ENCODE results near the gene TOX3. TPM values are rescaled to one million over a fixed set of nuclear protein-coding genes. Genes with fewer than 3 reads are reported as not detected.

TOX3 gene
- total and polyA plus RNA-seq, 5 donors from 2014 or later: not detected

GRCh38 chr16:52465711-52466267, 81.2 kb downstream of the TOX3 start:
- H3K9me3 Mint-ChIP-seq: peaks cover 0 to 2% (median 0%) of the 10 kb centered on the region in 7 donors
- Histone ChIP-seq H3K4me3 (ENCODE audit: low read depth, low read length) (no peak overlapping the region), H3K9me3 (ENCODE audit: control insufficient read depth in 2 of 2, low read length in 2 of 2) (no peaks in the 10 kb centered on the region), H3K4me1 (ENCODE audit: control insufficient read depth, insufficient read depth, low read length, poor library complexity, severe bottlenecking) (no peaks in the 10 kb centered on the region), H3K27me3 (ENCODE audit: control insufficient read depth, insufficient read depth, low read length) (no peaks in the 10 kb centered on the region), H3K27ac (ENCODE audit: insufficient read depth, low read length, poor library complexity, severe bottlenecking) (no peak overlapping the region), H3K36me3 (ENCODE audit: control insufficient read depth, insufficient read depth, low read length) (no peaks in the 10 kb centered on the region)
- no peaks in the 10 kb centered on the region for H3K27me3 Mint-ChIP-seq
- no peak overlapping the region for H3K4me3 Mint-ChIP-seq
- DNase-seq: no peak
- no peaks in the 10 kb centered on the region for H3K36me3 Mint-ChIP-seq
- H3K27ac Mint-ChIP-seq: no peak overlapping the region
- ATAC-seq (ENCODE audit: low read depth in 2 of 2): no peak
- H3K4me1 Mint-ChIP-seq: no peaks in the 10 kb centered on the region

- H3K9me3 Mint-ChIP-seq: peaks cover 0 to 3% (median 0%) of the 10 kb centered on the region in 7 donors
- no peak overlapping the region for H3K4me3 ChIP-seq (ENCODE audit: low read depth, low read length)
- H3K4me3 Mint-ChIP-seq: no peak overlapping the region
These were observed 83.0 kb downstream of the TOX3 start for GRCh38 chr16:52463904-52464303.

GRCh38 chr16:52462816-52463215, 84.1 kb downstream of the TOX3 start:
- Mint-ChIP-seq H3K36me3 (no peaks in the 10 kb centered on the region), H3K4me1 (no peaks in the 10 kb centered on the region), H3K27ac (no peak overlapping the region), H3K9me3 (peaks cover 0 to 3% (median 0%) of the 10 kb centered on the region in 7 donors), H3K4me3 (no peak overlapping the region), H3K27me3 (no peaks in the 10 kb centered on the region)
- H3K36me3 ChIP-seq (ENCODE audit: control insufficient read depth, insufficient read depth, low read length): no peaks in the 10 kb centered on the region
- DNase-seq: no peak
- H3K27ac ChIP-seq (ENCODE audit: insufficient read depth, low read length, poor library complexity, severe bottlenecking): no peak overlapping the region
- H3K27me3 ChIP-seq (ENCODE audit: control insufficient read depth, insufficient read depth, low read length): no peaks in the 10 kb centered on the region
- H3K9me3 ChIP-seq (ENCODE audit: control insufficient read depth in 2 of 2, low read length in 2 of 2): no peaks in the 10 kb centered on the region
- no peak overlapping the region for H3K4me3 ChIP-seq (ENCODE audit: low read depth, low read length)
- no peak for ATAC-seq (ENCODE audit: low read depth in 2 of 2)
- H3K4me1 ChIP-seq (ENCODE audit: control insufficient read depth, insufficient read depth, low read length, poor library complexity, severe bottlenecking): no peaks in the 10 kb centered on the region

More at GRCh38 chr16:52463904-52464303, 83.0 kb downstream of the TOX3 start:
- H3K36me3 Mint-ChIP-seq: no peaks in the 10 kb centered on the region
- DNase-seq (no peak), ATAC-seq (ENCODE audit: low read depth in 2 of 2) (no peak)
- H3K27me3 Mint-ChIP-seq: no peaks in the 10 kb centered on the region
- H3K27ac ChIP-seq (ENCODE audit: insufficient read depth, low read length, poor library complexity, severe bottlenecking): no peak overlapping the region
- H3K4me1 Mint-ChIP-seq: no peaks in the 10 kb centered on the region
- H3K9me3 ChIP-seq (ENCODE audit: control insufficient read depth in 2 of 2, low read length in 2 of 2): no peaks in the 10 kb centered on the region
- no peak overlapping the region for H3K27ac Mint-ChIP-seq
- H3K4me1 ChIP-seq (ENCODE audit: control insufficient read depth, insufficient read depth, low read length, poor library complexity, severe bottlenecking): no peaks in the 10 kb centered on the region
- no peaks in the 10 kb centered on the region for H3K27me3 ChIP-seq (ENCODE audit: control insufficient read depth, insufficient read depth, low read length)
- H3K36me3 ChIP-seq (ENCODE audit: control insufficient read depth, insufficient read depth, low read length): no peaks in the 10 kb centered on the region

- Histone ChIP-seq H3K27ac (ENCODE audit: insufficient read depth, low read length, poor library complexity, severe bottlenecking) (no peak overlapping the region), H3K36me3 (ENCODE audit: control insufficient read depth, insufficient read depth, low read length) (no peaks in the 10 kb centered on the region)
- no peaks in the 10 kb centered on the region for H3K4me1 Mint-ChIP-seq
These were observed 86.2 kb downstream of the TOX3 start for GRCh38 chr16:52460639-52461178.

GRCh38 chr16:52456368-52456767, 90.6 kb downstream of the TOX3 start:
- Mint-ChIP-seq H3K4me1 (no peaks in the 10 kb centered on the region), H3K9me3 (peaks cover 2 to 11% (median 3%) of the 10 kb centered on the region in 7 donors), H3K36me3 (no peaks in the 10 kb centered on the region), H3K4me3 (no peak overlapping the region), H3K27me3 (no peaks in the 10 kb centered on the region), H3K27ac (no peak overlapping the region)
- no peaks in the 10 kb centered on the region for H3K9me3 ChIP-seq (ENCODE audit: control insufficient read depth in 2 of 2, low read length in 2 of 2)
- DNase-seq (no peak), ATAC-seq (ENCODE audit: low read depth in 2 of 2) (no peak)
- no peaks in the 10 kb centered on the region for H3K4me1 ChIP-seq (ENCODE audit: control insufficient read depth, insufficient read depth, low read length, poor library complexity, severe bottlenecking)
- no peak overlapping the region for H3K4me3 ChIP-seq (ENCODE audit: low read depth, low read length)
- H3K36me3 ChIP-seq (ENCODE audit: control insufficient read depth, insufficient read depth, low read length): no peaks in the 10 kb centered on the region
- H3K27me3 ChIP-seq (ENCODE audit: control insufficient read depth, insufficient read depth, low read length): no peaks in the 10 kb centered on the region
- no peak overlapping the region for H3K27ac ChIP-seq (ENCODE audit: insufficient read depth, low read length, poor library complexity, severe bottlenecking)

More at GRCh38 chr16:52460639-52461178, 86.2 kb downstream of the TOX3 start:
- no peaks in the 10 kb centered on the region for H3K27me3 Mint-ChIP-seq
- H3K4me3 Mint-ChIP-seq: no peak overlapping the region
- H3K4me1 ChIP-seq (ENCODE audit: control insufficient read depth, insufficient read depth, low read length, poor library complexity, severe bottlenecking): no peaks in the 10 kb centered on the region
- H3K9me3 ChIP-seq (ENCODE audit: control insufficient read depth in 2 of 2, low read length in 2 of 2): no peaks in the 10 kb centered on the region
- H3K9me3 Mint-ChIP-seq: peaks cover 0 to 3% (median under 1%) of the 10 kb centered on the region in 7 donors
- no peaks in the 10 kb centered on the region for H3K36me3 Mint-ChIP-seq
- no peaks in the 10 kb centered on the region for H3K27me3 ChIP-seq (ENCODE audit: control insufficient read depth, insufficient read depth, low read length)
- H3K4me3 ChIP-seq (ENCODE audit: low read depth, low read length): no peak overlapping the region
- DNase-seq (no peak), ATAC-seq (ENCODE audit: low read depth in 2 of 2) (no peak)
- no peak overlapping the region for H3K27ac Mint-ChIP-seq

GRCh38 chr16:52455549-52456277, 91.2 kb downstream of the TOX3 start:
- no peak overlapping the region for H3K4me3 ChIP-seq (ENCODE audit: low read depth, low read length)
- Mint-ChIP-seq H3K4me1 (no peaks in the 10 kb centered on the region), H3K27me3 (no peaks in the 10 kb centered on the region), H3K27ac (peak overlapping the region in 1 of 3 donors; percentile 88), H3K36me3 (no peaks in the 10 kb centered on the region), H3K4me3 (no peak overlapping the region), H3K9me3 (peaks cover 1 to 11% (median 3%) of the 10 kb centered on the region in 7 donors)
- H3K36me3 ChIP-seq (ENCODE audit: control insufficient read depth, insufficient read depth, low read length): no peaks in the 10 kb centered on the region
- H3K27me3 ChIP-seq (ENCODE audit: control insufficient read depth, insufficient read depth, low read length): no peaks in the 10 kb centered on the region
- H3K4me1 ChIP-seq (ENCODE audit: control insufficient read depth, insufficient read depth, low read length, poor library complexity, severe bottlenecking): no peaks in the 10 kb centered on the region
- DNase-seq: no peak
- no peak for ATAC-seq (ENCODE audit: low read depth in 2 of 2)
- no peaks in the 10 kb centered on the region for H3K9me3 ChIP-seq (ENCODE audit: control insufficient read depth in 2 of 2, low read length in 2 of 2)
- no peak overlapping the region for H3K27ac ChIP-seq (ENCODE audit: insufficient read depth, low read length, poor library complexity, severe bottlenecking)

- Histone ChIP-seq H3K9me3 (ENCODE audit: control insufficient read depth in 2 of 2, low read length in 2 of 2) (no peaks in the 10 kb centered on the region), H3K27me3 (ENCODE audit: control insufficient read depth, insufficient read depth, low read length) (no peaks in the 10 kb centered on the region), H3K4me1 (ENCODE audit: control insufficient read depth, insufficient read depth, low read length, poor library complexity, severe bottlenecking) (no peaks in the 10 kb centered on the region), H3K36me3 (ENCODE audit: control insufficient read depth, insufficient read depth, low read length) (no peaks in the 10 kb centered on the region), H3K27ac (ENCODE audit: insufficient read depth, low read length, poor library complexity, severe bottlenecking) (no peak overlapping the region), H3K4me3 (ENCODE audit: low read depth, low read length) (no peak overlapping the region)
- H3K9me3 Mint-ChIP-seq: peaks cover under 1 to 19% (median 6%) of the 10 kb centered on the region in 7 donors
- ATAC-seq (ENCODE audit: low read depth in 2 of 2) (no peak), DNase-seq (no peak)
- H3K4me1 Mint-ChIP-seq: no peaks in the 10 kb centered on the region
- no peaks in the 10 kb centered on the region for H3K36me3 Mint-ChIP-seq
- no peak overlapping the region for H3K4me3 Mint-ChIP-seq
- H3K27ac Mint-ChIP-seq: no peak overlapping the region
- H3K27me3 Mint-ChIP-seq: no peaks in the 10 kb centered on the region
These were observed 93.3 kb downstream of the TOX3 start for GRCh38 chr16:52453644-52454043.
